ENCODE results near the gene SSTR1.

- TF ChIP-seq CTCF (IDR thresholded peaks at IDR 0.05) (no peak), EZH2phosphoT487 (IDR thresholded peaks at IDR 0.05) (no peak)
Observed at GRCh38 chr14:38207377-38207735, 348 bp upstream of the SSTR1 start.
